Neuronal stem cell (in vitro differentiated cells): Measurements from ENCODE around the gene UPK1B.

ENCODE experiments used
- DNase-seq: peaks from one replicate; pipeline ENCODE4 v3.0.0-alpha.2; 2013; ENCODE audit warnings: low spot score
- H2AFZ ChIP-seq: one replicate; pipeline ENCODE4 v1.6.1; 2013; ENCODE audit warnings: mild to moderate bottlenecking, low read length, inconsistent platforms
- H2AK5ac ChIP-seq: 2 replicates; pipeline ENCODE4 v1.6.1; 2013; ENCODE audit warnings: low read depth, mild to moderate bottlenecking, inconsistent platforms, low read length, moderate library complexity, mixed read lengths
- H2BK120ac ChIP-seq: 2 replicates; pipeline ENCODE4 v1.6.1; 2013; ENCODE audit warnings: low read depth, mild to moderate bottlenecking, inconsistent platforms, low read length, moderate library complexity, mixed read lengths
- H2BK12ac ChIP-seq: one replicate; pipeline ENCODE4 v1.6.1; 2013; ENCODE audit warnings: low read length, inconsistent platforms
- H2BK15ac ChIP-seq: 2 replicates; pipeline ENCODE4 v1.6.1; 2013; ENCODE audit warnings: mild to moderate bottlenecking, low read length, inconsistent platforms, mixed read lengths
- H2BK5ac ChIP-seq: one replicate; pipeline ENCODE4 v1.6.1; 2013; ENCODE audit warnings: inconsistent platforms, mild to moderate bottlenecking, low read length, moderate library complexity
- H3K14ac ChIP-seq: one replicate; pipeline ENCODE4 v1.6.1; 2013; ENCODE audit warnings: low read length, inconsistent platforms
- H3K18ac ChIP-seq: 2 replicates; pipeline ENCODE4 v1.6.1; 2013; ENCODE audit warnings: low read length, inconsistent platforms
- H3K23ac ChIP-seq: 2 replicates; pipeline ENCODE4 v1.6.1; 2013; ENCODE audit warnings: low read depth, mild to moderate bottlenecking, mixed read lengths, low read length, inconsistent platforms; ENCODE audit not compliant: poor library complexity
- H3K27ac ChIP-seq: replicated peaks from 3 replicates; pipeline ENCODE4 v1.5.1; 2013; ENCODE audit warnings: low read length, inconsistent platforms
- H3K27me3 ChIP-seq, 3 experiments: 2 replicates each; pipeline ENCODE4 v1.6.1; 2013; ENCODE audit warnings: low read length in 3 of 3, mild to moderate bottlenecking in 2 of 3, inconsistent platforms in 1 of 3, low read depth in 1 of 3, mixed read lengths in 1 of 3, moderate library complexity in 1 of 3; ENCODE audit not compliant: control insufficient read depth in 3 of 3, insufficient read depth in 3 of 3
- H3K36me3 ChIP-seq, 2 donors: replicated peaks in 1 of 2; 2 replicates each; pipeline ENCODE4 v1.6.1; 2013; ENCODE audit warnings: low read length in 2 of 2; ENCODE audit not compliant: control insufficient read depth in 2 of 2, insufficient read depth in 2 of 2
- H3K4ac ChIP-seq: 2 replicates; pipeline ENCODE4 v1.6.1; 2013; ENCODE audit warnings: inconsistent platforms, mild to moderate bottlenecking, low read length, moderate library complexity
- H3K4me1 ChIP-seq, 2 donors: 1 replicate in 1 of 2; 2 replicates in 1 of 2; pipeline ENCODE4 v1.6.1; 2013; ENCODE audit warnings: low read length in 2 of 2, low read depth in 1 of 2; ENCODE audit not compliant: control insufficient read depth in 2 of 2, insufficient read depth in 1 of 2
- H3K4me2 ChIP-seq: one replicate; pipeline ENCODE4 v1.6.1; 2013; ENCODE audit warnings: mild to moderate bottlenecking, low read length, inconsistent platforms; ENCODE audit not compliant: insufficient read depth, poor library complexity, severe bottlenecking
- H3K4me3 ChIP-seq, 2 donors: 2 replicates each; pipeline ENCODE4 v1.5.1; 2013; ENCODE audit warnings: low read length in 2 of 2, mild to moderate bottlenecking in 2 of 2, inconsistent platforms in 1 of 2, moderate library complexity in 1 of 2
- H3K79me1 ChIP-seq: one replicate; pipeline ENCODE4 v1.6.1; 2013; ENCODE audit warnings: low read depth, mild to moderate bottlenecking, inconsistent platforms, low read length, moderate library complexity
- H3K9ac ChIP-seq: one replicate; pipeline ENCODE4 v1.6.1; 2013; ENCODE audit warnings: mild to moderate bottlenecking, low read depth, low read length, inconsistent platforms; ENCODE audit not compliant: poor library complexity
- H3K9me3 ChIP-seq, 2 donors: replicated peaks in 1 of 2; 2 replicates each; pipeline versions ENCODE3 to v1.6.1; 2013; ENCODE audit warnings: low read length in 2 of 2, mild to moderate bottlenecking in 2 of 2, inconsistent platforms in 1 of 2, low read depth in 1 of 2, mixed read lengths in 1 of 2, moderate library complexity in 1 of 2; ENCODE audit not compliant: control insufficient read depth in 2 of 2, insufficient read depth in 1 of 2
- H4K8ac ChIP-seq: one replicate; pipeline ENCODE4 v1.6.1; 2013; ENCODE audit warnings: low read depth, mild to moderate bottlenecking, inconsistent platforms, low read length, moderate library complexity
- H4K91ac ChIP-seq: one replicate; pipeline ENCODE4 v1.6.1; 2013; ENCODE audit warnings: low read length, low read depth, mild to moderate bottlenecking, inconsistent platforms; ENCODE audit not compliant: poor library complexity
- WGBS, 2 donors: extraction: QIAGEN DNeasy Blood & Tissue Kit; methylation state at CpG; one replicate each; pipeline ENCODE4 v1.1.7; 2013; ENCODE audit warnings: missing lambda C conversion rate in 2 of 2, mixed read lengths in 1 of 2; ENCODE audit not compliant: insufficient read length in 2 of 2, insufficient replicate concordance in 1 of 2; ENCODE audit errors: extremely low coverage in 2 of 2; 5-methylcytosine and 5-hydroxymethylcytosine counted together

The UPK1B gene

GRCh38 chr3:119175872-119176756 lies 2.7 kb downstream of the UPK1B start:
- no peak overlapping the region for H3K23ac ChIP-seq
- H3K4me2 ChIP-seq, result no peak overlapping the region
- no peak overlapping the region for H4K8ac ChIP-seq
- no peak overlapping the region for H2AK5ac ChIP-seq
- no peaks in the 10 kb centered on the region for H3K36me3 ChIP-seq
- H2AFZ ChIP-seq, result no peak overlapping the region
- H3K9me3 ChIP-seq, result no peaks in the 10 kb centered on the region
- H3K79me1 ChIP-seq, result no peaks in the 10 kb centered on the region
- no peak overlapping the region for H3K9ac ChIP-seq
- peaks cover 0 to 37% (median 0%) of the 10 kb centered on the region in 3 experiments for H3K27me3 ChIP-seq
- no peak overlapping the region for H3K4ac ChIP-seq
- H3K4me3 ChIP-seq, result no peak overlapping the region
- no peak for DNase-seq
- H2BK120ac ChIP-seq, result no peak overlapping the region
- no peak overlapping the region for H3K27ac ChIP-seq
- no peak overlapping the region for H2BK15ac ChIP-seq
- H2BK5ac ChIP-seq, result no peak overlapping the region
- no peaks in the 10 kb centered on the region for H3K4me1 ChIP-seq
- no peak overlapping the region for H2BK12ac ChIP-seq
- H4K91ac ChIP-seq, result no peak overlapping the region
- no CpG with 5 or more reads among the region's 10 CpGs for WGBS, 2 donors
- no peak overlapping the region for H3K14ac ChIP-seq
- H3K18ac ChIP-seq, result no peak overlapping the region

GRCh38 chr3:119176778-119177177 lies 3.4 kb downstream of the UPK1B start:
- H3K18ac ChIP-seq, result no peak overlapping the region
- no peak overlapping the region for H4K8ac ChIP-seq
- peaks cover 0 to 30% (median 0%) of the 10 kb centered on the region in 3 experiments for H3K27me3 ChIP-seq
- H3K4me2 ChIP-seq, result no peak overlapping the region
- H2AFZ ChIP-seq, result no peak overlapping the region
- H2BK15ac ChIP-seq, result no peak overlapping the region
- H3K23ac ChIP-seq, result no peak overlapping the region
- H3K4me3 ChIP-seq, result no peak overlapping the region
- H3K4me1 ChIP-seq, result no peaks in the 10 kb centered on the region
- no peaks in the 10 kb centered on the region for H3K9me3 ChIP-seq
- no peak overlapping the region for H2BK120ac ChIP-seq
- H3K27ac ChIP-seq, result no peak overlapping the region
- H2BK5ac ChIP-seq, result no peak overlapping the region
- no peak overlapping the region for H2AK5ac ChIP-seq
- no peak overlapping the region for H3K4ac ChIP-seq
- H3K9ac ChIP-seq, result no peak overlapping the region
- WGBS, 2 donors, result no CpG with 5 or more reads among the region's 4 CpGs
- H3K36me3 ChIP-seq, result no peaks in the 10 kb centered on the region
- no peak for DNase-seq
- no peaks in the 10 kb centered on the region for H3K79me1 ChIP-seq
- no peak overlapping the region for H3K14ac ChIP-seq
- no peak overlapping the region for H4K91ac ChIP-seq
- H2BK12ac ChIP-seq, result no peak overlapping the region

- Histone ChIP-seq H3K14ac (no peak overlapping the region), H3K9me3 (no peaks in the 10 kb centered on the region), H4K91ac (no peak overlapping the region), H2BK5ac (no peak overlapping the region), H3K18ac (no peak overlapping the region), H3K27me3 (peaks cover 0 to 27% (median 0%) of the 10 kb centered on the region in 3 experiments), H3K4ac (no peak overlapping the region), H2BK15ac (no peak overlapping the region), H3K9ac (no peak overlapping the region), H3K27ac (no peak overlapping the region), H2AK5ac (no peak overlapping the region), H2AFZ (no peak overlapping the region), H3K4me1 (no peaks in the 10 kb centered on the region), H4K8ac (no peak overlapping the region), H3K23ac (no peak overlapping the region), H3K4me3 (no peak overlapping the region), H2BK120ac (no peak overlapping the region), H3K36me3 (no peaks in the 10 kb centered on the region), H3K4me2 (no peak overlapping the region), H3K79me1 (no peaks in the 10 kb centered on the region), H2BK12ac (no peak overlapping the region)
- no CpG with 5 or more reads among the region's 4 CpGs for WGBS, 2 donors
- no peak for DNase-seq
Observed at GRCh38 chr3:119177321-119177720, 3.9 kb downstream of the UPK1B start.

GRCh38 chr3:119181765-119182164 lies 8.4 kb downstream of the UPK1B start:
- H4K8ac ChIP-seq, result no peak overlapping the region
- no peak for DNase-seq
- H3K14ac ChIP-seq, result no peak overlapping the region
- H3K27ac ChIP-seq, result no peak overlapping the region
- no peak overlapping the region for H2BK12ac ChIP-seq
- no peaks in the 10 kb centered on the region for H3K79me1 ChIP-seq
- H4K91ac ChIP-seq, result no peak overlapping the region
- H2AFZ ChIP-seq, result no peak overlapping the region
- H2BK15ac ChIP-seq, result no peak overlapping the region
- H3K18ac ChIP-seq, result no peak overlapping the region
- peaks cover 0 to 1% (median 0%) of the 10 kb centered on the region in 3 experiments for H3K27me3 ChIP-seq
- no peak overlapping the region for H3K4me2 ChIP-seq
- no peak overlapping the region for H3K9ac ChIP-seq
- no peaks in the 10 kb centered on the region for H3K4me1 ChIP-seq
- no peak overlapping the region for H3K23ac ChIP-seq
- H2BK120ac ChIP-seq, result no peak overlapping the region
- H3K4me3 ChIP-seq, result no peak overlapping the region
- no peak overlapping the region for H2AK5ac ChIP-seq
- no peaks in the 10 kb centered on the region for H3K36me3 ChIP-seq
- no peaks in the 10 kb centered on the region for H3K9me3 ChIP-seq
- H3K4ac ChIP-seq, result no peak overlapping the region
- no peak overlapping the region for H2BK5ac ChIP-seq
- no CpG with 5 or more reads among the region's 3 CpGs for WGBS, 2 donors
